Measurements from ENCODE around the gene CXXC4.

- TF ChIP-seq POLR2AphosphoS5 (IDR thresholded peaks at IDR 0.05): no peak
- no peak for TF ChIP-seq POLR2A (IDR thresholded peaks at IDR 0.05)
- TF ChIP-seq CTCF (IDR thresholded peaks at IDR 0.05): no peak
These were observed 32.1 kb downstream of the CXXC4 start for GRCh38 chr4:104462641-104463040.

Data from gastroesophageal sphincter (tissue), 3 donors.